A549 (cell line): ENCODE results near the gene OSBPL3.

Source experiments
- CHD2 ChIP-seq: fragments of 150-350 bp; IDR thresholded peaks from 2 replicates; pipeline ENCODE4 v1.6.1; 2014; ENCODE audit warnings: low read length; ENCODE audit not compliant: partially characterized antibody
- HDAC2 ChIP-seq: fragments of 200-600 bp; sonication (generic); IDR thresholded peaks from 2 replicates; pipeline ENCODE4 v1.6.1; 2016
- JUNB ChIP-seq: fragments of >200 bp; sonication (Bioruptor Twin); formaldehyde crosslinking; IDR thresholded peaks from 2 replicates; pipeline ENCODE4 v1.6.1; 2016
- NFE2L2 ChIP-seq: fragments of 150-350 bp; conservative IDR thresholded peaks from 2 replicates; pipeline ENCODE4 v1.6.1; 2014; ENCODE audit warnings: low read length
- POLR2A ChIP-seq: IDR thresholded peaks from 2 replicates; pipeline ENCODE4 v1.6.1; 2012; ENCODE audit warnings: mild to moderate bottlenecking, low read length
- RFX5 ChIP-seq: fragments of 450-650 bp; IDR thresholded peaks from 2 replicates; pipeline ENCODE4 v1.7.1; 2014; ENCODE audit warnings: antibody characterized with exemption, mild to moderate bottlenecking, moderate library complexity
- TF ChIP-seq, protein P1 (sequence below): fragments of >200 bp; sonication (Bioruptor Twin); formaldehyde crosslinking; IDR thresholded peaks from 3 replicates; pipeline ENCODE4 v1.5.1; 2016
- TF ChIP-seq, protein P2 (sequence below): fragments of 200-600 bp; sonication (generic); IDR thresholded peaks from 2 replicates; pipeline ENCODE4 v1.6.1; 2016; ENCODE audit warnings: antibody characterized with exemption, mild to moderate bottlenecking, moderate library complexity

DNA sequence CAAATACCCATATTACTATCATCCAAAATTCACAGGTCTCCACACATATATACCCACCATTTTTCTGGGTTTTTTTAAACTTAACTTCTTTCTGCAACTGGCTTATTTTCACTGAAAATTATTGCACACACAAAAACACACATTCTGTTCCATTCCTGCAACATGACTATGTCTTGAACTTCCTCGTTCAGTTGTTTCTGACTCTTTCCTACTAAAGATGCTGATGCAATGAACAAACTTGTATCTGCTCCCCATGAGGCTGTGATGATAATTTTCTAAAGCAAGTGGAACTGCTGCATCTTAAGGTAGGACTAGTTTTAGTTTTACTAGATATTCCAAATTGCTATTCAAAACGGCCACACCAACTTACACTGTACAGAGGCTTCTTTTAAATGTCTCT, 77.7 kb downstream of the OSBPL3 start:
- TF ChIP-seq, protein P1, sequence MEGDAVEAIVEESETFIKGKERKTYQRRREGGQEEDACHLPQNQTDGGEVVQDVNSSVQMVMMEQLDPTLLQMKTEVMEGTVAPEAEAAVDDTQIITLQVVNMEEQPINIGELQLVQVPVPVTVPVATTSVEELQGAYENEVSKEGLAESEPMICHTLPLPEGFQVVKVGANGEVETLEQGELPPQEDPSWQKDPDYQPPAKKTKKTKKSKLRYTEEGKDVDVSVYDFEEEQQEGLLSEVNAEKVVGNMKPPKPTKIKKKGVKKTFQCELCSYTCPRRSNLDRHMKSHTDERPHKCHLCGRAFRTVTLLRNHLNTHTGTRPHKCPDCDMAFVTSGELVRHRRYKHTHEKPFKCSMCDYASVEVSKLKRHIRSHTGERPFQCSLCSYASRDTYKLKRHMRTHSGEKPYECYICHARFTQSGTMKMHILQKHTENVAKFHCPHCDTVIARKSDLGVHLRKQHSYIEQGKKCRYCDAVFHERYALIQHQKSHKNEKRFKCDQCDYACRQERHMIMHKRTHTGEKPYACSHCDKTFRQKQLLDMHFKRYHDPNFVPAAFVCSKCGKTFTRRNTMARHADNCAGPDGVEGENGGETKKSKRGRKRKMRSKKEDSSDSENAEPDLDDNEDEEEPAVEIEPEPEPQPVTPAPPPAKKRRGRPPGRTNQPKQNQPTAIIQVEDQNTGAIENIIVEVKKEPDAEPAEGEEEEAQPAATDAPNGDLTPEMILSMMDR, result no peak
- TF ChIP-seq NFE2L2 (no peak), HDAC2 (no peak), CHD2 (no peak), RFX5 (no peak), POLR2A (no peak), JUNB (no peak)
- TF ChIP-seq, protein P2, sequence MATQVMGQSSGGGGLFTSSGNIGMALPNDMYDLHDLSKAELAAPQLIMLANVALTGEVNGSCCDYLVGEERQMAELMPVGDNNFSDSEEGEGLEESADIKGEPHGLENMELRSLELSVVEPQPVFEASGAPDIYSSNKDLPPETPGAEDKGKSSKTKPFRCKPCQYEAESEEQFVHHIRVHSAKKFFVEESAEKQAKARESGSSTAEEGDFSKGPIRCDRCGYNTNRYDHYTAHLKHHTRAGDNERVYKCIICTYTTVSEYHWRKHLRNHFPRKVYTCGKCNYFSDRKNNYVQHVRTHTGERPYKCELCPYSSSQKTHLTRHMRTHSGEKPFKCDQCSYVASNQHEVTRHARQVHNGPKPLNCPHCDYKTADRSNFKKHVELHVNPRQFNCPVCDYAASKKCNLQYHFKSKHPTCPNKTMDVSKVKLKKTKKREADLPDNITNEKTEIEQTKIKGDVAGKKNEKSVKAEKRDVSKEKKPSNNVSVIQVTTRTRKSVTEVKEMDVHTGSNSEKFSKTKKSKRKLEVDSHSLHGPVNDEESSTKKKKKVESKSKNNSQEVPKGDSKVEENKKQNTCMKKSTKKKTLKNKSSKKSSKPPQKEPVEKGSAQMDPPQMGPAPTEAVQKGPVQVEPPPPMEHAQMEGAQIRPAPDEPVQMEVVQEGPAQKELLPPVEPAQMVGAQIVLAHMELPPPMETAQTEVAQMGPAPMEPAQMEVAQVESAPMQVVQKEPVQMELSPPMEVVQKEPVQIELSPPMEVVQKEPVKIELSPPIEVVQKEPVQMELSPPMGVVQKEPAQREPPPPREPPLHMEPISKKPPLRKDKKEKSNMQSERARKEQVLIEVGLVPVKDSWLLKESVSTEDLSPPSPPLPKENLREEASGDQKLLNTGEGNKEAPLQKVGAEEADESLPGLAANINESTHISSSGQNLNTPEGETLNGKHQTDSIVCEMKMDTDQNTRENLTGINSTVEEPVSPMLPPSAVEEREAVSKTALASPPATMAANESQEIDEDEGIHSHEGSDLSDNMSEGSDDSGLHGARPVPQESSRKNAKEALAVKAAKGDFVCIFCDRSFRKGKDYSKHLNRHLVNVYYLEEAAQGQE, result no peak
